Panc1 (cell line): Measurements from ENCODE around the gene DPP9. TPM values are rescaled to one million over a fixed set of nuclear protein-coding genes. Genes with fewer than 3 reads are reported as not detected.

ENCODE experiments used
- ATAC-seq: fragments of 200-7000 bp; cut with Tn5 transposase; 2 replicates; pipeline ENCODE4 v1.9.1; 2020; ENCODE audit warnings: mild to moderate bottlenecking, moderate library complexity
- BruUV-seq: library from RNA; stranded (reverse); fragments of 400-500 nt; replicated peaks from 2 replicates; lab custom pipeline; 2021; lab: Mats Ljungman, UMichigan
- CTCF ChIA-PET: fragments of 300-600 bp; sonication (Branson Sonifier 250); formaldehyde crosslinking; loops from one replicate; lab custom pipeline; 2022; ENCODE audit warnings: antibody characterized with exemption; lab: Charles Lee
- POLR2A ChIA-PET: fragments of 300-600 bp; sonication (Branson Sonifier 250); formaldehyde crosslinking; loops from one replicate; lab custom pipeline; 2022; ENCODE audit warnings: antibody characterized with exemption; lab: Charles Lee
- DNase-seq: peaks from one replicate; pipeline ENCODE4 v3.0.0-alpha.2; 2010; ENCODE audit warnings: low read depth, low spot score
- H3K27ac ChIP-seq: 2 replicates; pipeline ENCODE4 v1.5.1; 2011; ENCODE audit warnings: mild to moderate bottlenecking, low read length, inconsistent platforms
- H3K27me3 ChIP-seq: fragments of 200-500 bp; sonication (Bioruptor generic); 2 replicates; pipeline ENCODE4 v1.6.0; 2014; ENCODE audit warnings: low read length, inconsistent platforms; ENCODE audit not compliant: control insufficient read depth, insufficient read depth
- H3K36me3 ChIP-seq: fragments of 200-500 bp; sonication (Bioruptor generic); 2 replicates; pipeline ENCODE4 v1.5.1; 2014; ENCODE audit warnings: inconsistent platforms, mild to moderate bottlenecking, low read length, moderate library complexity; ENCODE audit not compliant: control insufficient read depth, insufficient read depth
- H3K4me1 ChIP-seq: 2 replicates; pipeline ENCODE4 v1.5.1; 2011; ENCODE audit warnings: inconsistent platforms, mild to moderate bottlenecking, low read length, moderate library complexity; ENCODE audit not compliant: control insufficient read depth, insufficient read depth
- H3K4me3 ChIP-seq, 2 experiments: 2 replicates each; pipeline ENCODE4 v1.5.1; 2011 to 2012; ENCODE audit warnings: low read depth in 2 of 2, low read length in 2 of 2, mild to moderate bottlenecking in 2 of 2, inconsistent platforms in 1 of 2, moderate library complexity in 1 of 2
- H3K9me3 ChIP-seq: fragments of 200-500 bp; sonication (Bioruptor generic); 2 replicates; pipeline ENCODE4 v1.5.1; 2014; ENCODE audit warnings: low read depth, mild to moderate bottlenecking, inconsistent platforms, low read length, moderate library complexity; ENCODE audit not compliant: control insufficient read depth, insufficient read depth
- CTCF ChIP-seq: fragments of 450-650 bp; IDR thresholded peaks from 2 replicates; pipeline ENCODE4 v1.5.1; 2017; ENCODE audit warnings: mild to moderate bottlenecking
- POLR2AphosphoS5 ChIP-seq: IDR thresholded peaks from 2 replicates; pipeline ENCODE4 v1.6.1; 2012; ENCODE audit warnings: mild to moderate bottlenecking, low read depth, low read length, moderate library complexity
- REST ChIP-seq, 2 experiments: IDR thresholded peaks; 2 replicates each; pipeline ENCODE4 v1.6.1; 2011 to 2012; ENCODE audit warnings: low read depth in 2 of 2, control low read depth in 1 of 2, low read length in 1 of 2, mild to moderate bottlenecking in 1 of 2, moderate library complexity in 1 of 2; ENCODE audit not compliant: insufficient read depth in 1 of 2
- SIN3A ChIP-seq: IDR thresholded peaks from 2 replicates; pipeline ENCODE4 v1.6.1; 2012; ENCODE audit warnings: low read depth, mild to moderate bottlenecking, low read length, moderate library complexity, borderline replicate concordance; ENCODE audit not compliant: insufficient read depth
- TCF7L2 ChIP-seq: IDR thresholded peaks from 2 replicates; pipeline ENCODE4 v1.6.1; 2011; ENCODE audit warnings: mild to moderate bottlenecking, low read depth, low read length, inconsistent platforms
- in situ Hi-C: cut with HindIII; loops from 2 replicates; pipeline ENCODE4 v1.10.0; 2016; ENCODE audit warnings: low sequenced_read_pairs, low pct_unique_long_range_greater_than_20kb
- intact Hi-C: fragments of 100-400 bp; cut with micrococcal nuclease; formaldehyde crosslinking; loops from one replicate; pipeline ENCODE4 v1.10.0; 2022; ENCODE audit not compliant: unreplicated experiment
- total RNA-seq: library from RNA; stranded (reverse); gene quantifications from one replicate; pipeline ENCODE4 v1.2.1, GENCODE V29; 2021; ENCODE audit not compliant: unreplicated experiment

Gene DPP9
- total RNA-seq, 1 experiment from 2014 or later = 108 TPM

GRCh38 chr19:4687396-4687795 lies 36.2 kb downstream of the DPP9 start:
- TF ChIP-seq POLR2AphosphoS5 = no peak
- no peak for TF ChIP-seq CTCF
- no peak for TF ChIP-seq TCF7L2
- no peak for TF ChIP-seq REST (IDR thresholded peaks at IDR 0.05; ENCODE audit: insufficient read depth in 1 of 2, low read depth in 2 of 2, low read length in 1 of 2)
- TF ChIP-seq SIN3A = no peak
- H3K4me1 ChIP-seq = no peaks in the 10 kb centered on the region
- H3K27me3 ChIP-seq = no peaks in the 10 kb centered on the region
- ChIA-PET POLR2A (no interaction called here), CTCF (no interaction called here)
- ATAC-seq = no peak
- in situ Hi-C loops (no loop called here), intact Hi-C loops (no loop called here)
- no TSS peak for BruUV-seq
- H3K9me3 ChIP-seq = no peaks in the 10 kb centered on the region
- no peaks in the 10 kb centered on the region for H3K36me3 ChIP-seq
- DNase-seq = no peak
- no peak overlapping the region for H3K27ac ChIP-seq
- no peak overlapping the region for H3K4me3 ChIP-seq

GRCh38 chr19:4686700-4687099 lies 36.9 kb downstream of the DPP9 start:
- no peak for ATAC-seq
- POLR2A ChIA-PET = no interaction called here
- Histone ChIP-seq H3K4me1 (no peaks in the 10 kb centered on the region), H3K27ac (no peak overlapping the region), H3K36me3 (no peaks in the 10 kb centered on the region), H3K27me3 (no peaks in the 10 kb centered on the region), H3K9me3 (no peaks in the 10 kb centered on the region), H3K4me3 (no peak overlapping the region)
- no peak for DNase-seq
- intact Hi-C loops = no loop called here
- in situ Hi-C loops = no loop called here
- no TSS peak for BruUV-seq
- CTCF ChIA-PET = interaction anchor here (0.6 kb wide), 1 partner anchor 20 kb away, joined by 5 read pairs; no protein-coding TSS in a partner anchor
- TF ChIP-seq SIN3A (no peak), POLR2AphosphoS5 (no peak), REST (IDR thresholded peaks at IDR 0.05; ENCODE audit: insufficient read depth in 1 of 2, low read depth in 2 of 2, low read length in 1 of 2) (no peak), CTCF (no peak), TCF7L2 (no peak)
